H1 (cell line): Measurements from ENCODE around the gene GSE1. TPM values are rescaled to one million over a fixed set of nuclear protein-coding genes. Genes with fewer than 3 reads are reported as not detected.

Experiments
- CTCF ChIA-PET: fragments of 300-600 bp; sonication (Branson Sonifier 250); formaldehyde crosslinking; loops from one replicate; lab custom pipeline; 2021; ENCODE audit not compliant: partially characterized antibody; lab: Charles Lee
- POLR2A ChIA-PET: fragments of 300-600 bp; sonication (Branson Sonifier 250); formaldehyde crosslinking; loops from one replicate; lab custom pipeline; 2021; ENCODE audit warnings: inconsistent platforms; ENCODE audit not compliant: partially characterized antibody; lab: Charles Lee
- DNase-seq, 2 experiments: peaks; one replicate each; pipeline versions ENCODE4 v3.0.0 to v3.0.0-alpha.2; 2010 to 2022; ENCODE audit warnings: low spot score in 2 of 2, low read depth in 1 of 2, mixed read lengths in 1 of 2
- FAIRE-seq: peaks from 2 replicates; lab custom pipeline; 2011; peaks lifted over from hg19 to GRCh38; lab: Jason Lieb, UNC
- H2AFZ ChIP-seq: 2 replicates; pipeline ENCODE4 v1.8.1; 2012; ENCODE audit warnings: low read length, inconsistent platforms
- H2AK5ac ChIP-seq: 2 replicates; pipeline ENCODE4 v1.6.1; 2013; ENCODE audit warnings: low read depth, low read length
- H2BK120ac ChIP-seq: replicated peaks from 2 replicates; pipeline ENCODE3; 2013; ENCODE audit warnings: low read depth, low read length, inconsistent platforms
- H2BK12ac ChIP-seq: 2 replicates; pipeline ENCODE4 v1.6.1; 2013; ENCODE audit warnings: low read depth, low read length
- H2BK15ac ChIP-seq: 2 replicates; pipeline ENCODE4 v1.6.1; 2013; ENCODE audit warnings: low read length
- H2BK20ac ChIP-seq: 2 replicates; pipeline ENCODE4 v1.6.1; 2013; ENCODE audit warnings: low read length
- H2BK5ac ChIP-seq: 2 replicates; pipeline ENCODE4 v1.6.1; 2013; ENCODE audit warnings: low read depth, low read length
- H3K14ac ChIP-seq: 2 replicates; pipeline ENCODE4 v1.6.1; 2013; ENCODE audit warnings: inconsistent platforms; ENCODE audit not compliant: insufficient read length
- H3K18ac ChIP-seq: 2 replicates; pipeline ENCODE4 v1.6.1; 2013; ENCODE audit warnings: low read length; ENCODE audit errors: extremely low read depth
- H3K23ac ChIP-seq: 2 replicates; pipeline ENCODE4 v1.6.1; 2013; ENCODE audit warnings: inconsistent platforms; ENCODE audit not compliant: insufficient read length
- H3K23me2 ChIP-seq: 2 replicates; pipeline ENCODE4 v1.6.1; 2013; ENCODE audit warnings: low read depth, low read length
- H3K27ac ChIP-seq: 2 replicates; pipeline ENCODE4 v1.6.1; 2011; ENCODE audit warnings: low read depth, low read length, inconsistent platforms
- H3K27me3 ChIP-seq, 4 experiments: replicated peaks in 1 of 4; 1 replicate in 1 of 4; 2 replicates in 3 of 4; pipeline versions ENCODE4 v1.6.1 to v1.8.1; 2011 to 2013; ENCODE audit warnings: low read length in 3 of 4, mild to moderate bottlenecking in 3 of 4, inconsistent platforms in 2 of 4, mixed read lengths in 2 of 4, moderate library complexity in 1 of 4; ENCODE audit not compliant: control insufficient read depth in 3 of 4, insufficient read depth in 3 of 4; ENCODE audit errors: extremely low read depth in 1 of 4
- H3K36me3 ChIP-seq, 4 experiments: 2 replicates each; pipeline versions ENCODE4 v1.6.1 to v1.8.1; 2011 to 2013; ENCODE audit warnings: mild to moderate bottlenecking in 4 of 4, low read length in 3 of 4, moderate library complexity in 2 of 4, control low read depth in 1 of 4, inconsistent platforms in 1 of 4; ENCODE audit not compliant: insufficient read depth in 4 of 4, control insufficient read depth in 2 of 4
- H3K4ac ChIP-seq: replicated peaks from 2 replicates; pipeline ENCODE3; 2013; ENCODE audit warnings: low read length, low read depth, mixed read lengths, inconsistent platforms; ENCODE audit not compliant: insufficient read length
- H3K4me1 ChIP-seq, 4 experiments: replicated peaks in 1 of 4; 1 replicate in 1 of 4; 2 replicates in 3 of 4; pipeline versions ENCODE4 v1.6.1 to v1.8.1; 2011 to 2013; ENCODE audit warnings: low read length in 3 of 4, inconsistent platforms in 2 of 4, mixed read lengths in 1 of 4; ENCODE audit not compliant: insufficient read depth in 4 of 4, control insufficient read depth in 3 of 4
- H3K4me2 ChIP-seq, 2 experiments: 2 replicates each; pipeline versions ENCODE4 v1.6.1 to v1.8.1; 2011 to 2013; ENCODE audit warnings: low read depth in 2 of 2, low read length in 2 of 2, control low read depth in 1 of 2, inconsistent platforms in 1 of 2, mild to moderate bottlenecking in 1 of 2; ENCODE audit not compliant: insufficient read depth in 1 of 2
- H3K4me3 ChIP-seq, 4 experiments: fragments of 200-600, 300-600 bp in 1 of 4; sonication (generic), shearing (Covaris generic), sonication (Bioruptor Twin) in 1 of 4; 2 replicates each; pipeline versions ENCODE4 v1.5.1 to v1.8.1; 2011 to 2016; ENCODE audit warnings: low read length in 4 of 4, low read depth in 3 of 4, control low read depth in 2 of 4, inconsistent platforms in 2 of 4, mild to moderate bottlenecking in 2 of 4, mixed read lengths in 1 of 4, moderate library complexity in 1 of 4; ENCODE audit not compliant: insufficient read depth in 2 of 4; ENCODE audit errors: extremely low read depth in 1 of 4
- H3K56ac ChIP-seq: replicated peaks from 2 replicates; pipeline ENCODE3; 2013; ENCODE audit warnings: low read depth, mild to moderate bottlenecking, mixed read lengths, low read length, inconsistent platforms; ENCODE audit not compliant: insufficient read length
- H3K79me1 ChIP-seq: 2 replicates; pipeline ENCODE4 v1.6.1; 2013; ENCODE audit warnings: low read depth, low read length, control low read depth
- H3K79me2 ChIP-seq, 2 experiments: 2 replicates each; pipeline versions ENCODE4 v1.6.1 to v1.8.1; 2012 to 2013; ENCODE audit warnings: low read length in 2 of 2, mild to moderate bottlenecking in 2 of 2, inconsistent platforms in 1 of 2; ENCODE audit not compliant: insufficient read depth in 2 of 2, control insufficient read depth in 1 of 2
- H3K9ac ChIP-seq, 4 experiments: replicated peaks in 1 of 4; 1 replicate in 1 of 4; 2 replicates in 3 of 4; pipeline versions ENCODE4 v1.6.1 to v1.8.1; 2011 to 2013; ENCODE audit warnings: low read depth in 3 of 4, low read length in 3 of 4, control low read depth in 2 of 4, mild to moderate bottlenecking in 2 of 4, moderate library complexity in 2 of 4, inconsistent platforms in 1 of 4; ENCODE audit errors: extremely low read depth in 1 of 4
- H3K9me3 ChIP-seq, 2 experiments: 2 replicates each; pipeline versions ENCODE4 v1.6.1 to v1.8.1; 2012 to 2013; ENCODE audit warnings: mild to moderate bottlenecking in 2 of 2, moderate library complexity in 2 of 2, control low read depth in 1 of 2, inconsistent platforms in 1 of 2, low read depth in 1 of 2, low read length in 1 of 2, mixed read lengths in 1 of 2; ENCODE audit not compliant: insufficient read depth in 2 of 2
- H4K20me1 ChIP-seq, 2 experiments: replicated peaks in 1 of 2; 2 replicates each; pipeline versions ENCODE3 to v1.8.1; 2011 to 2013; ENCODE audit warnings: inconsistent platforms in 2 of 2, low read length in 2 of 2, mild to moderate bottlenecking in 1 of 2; ENCODE audit not compliant: insufficient read depth in 2 of 2, control insufficient read depth in 1 of 2
- H4K5ac ChIP-seq: 2 replicates; pipeline ENCODE4 v1.6.1; 2013; ENCODE audit warnings: low read length, low read depth, mixed read lengths, inconsistent platforms; ENCODE audit not compliant: insufficient read length
- H4K8ac ChIP-seq: 2 replicates; pipeline ENCODE4 v1.8.0; 2013; ENCODE audit warnings: mild to moderate bottlenecking, moderate library complexity, low read length, inconsistent platforms; ENCODE audit not compliant: insufficient read depth; ENCODE audit errors: extremely low read depth
- H4K91ac ChIP-seq: replicated peaks from 2 replicates; pipeline ENCODE3; 2013; ENCODE audit warnings: low read length, mixed read lengths, inconsistent platforms; ENCODE audit not compliant: insufficient read length
- BRCA1 ChIP-seq: IDR thresholded peaks from 2 replicates; pipeline ENCODE4 v1.6.1; 2012; ENCODE audit warnings: low read depth, low read length, improper control_type of control experiment
- CEBPB ChIP-seq: IDR thresholded peaks from 2 replicates; pipeline ENCODE4 v1.6.1; 2012; ENCODE audit warnings: low read depth, low read length
- HDAC2 ChIP-seq, 2 experiments: fragments of 300-600 bp in 1 of 2; sonication (generic) in 1 of 2; IDR thresholded peaks; 2 replicates each; pipeline ENCODE4 v1.6.1; 2011 to 2012; ENCODE audit warnings: low read depth in 2 of 2, low read length in 2 of 2, mild to moderate bottlenecking in 2 of 2, moderate library complexity in 2 of 2, borderline replicate concordance in 1 of 2, inconsistent platforms in 1 of 2
- KDM1A ChIP-seq: fragments of 200-600, 300-600 bp; sonication (generic); IDR thresholded peaks from 2 replicates; pipeline ENCODE4 v1.7.1; 2016; ENCODE audit warnings: mild to moderate bottlenecking, low read length, borderline replicate concordance
- POLR2AphosphoS5 ChIP-seq: IDR thresholded peaks from 2 replicates; pipeline ENCODE4 v1.6.1; 2011; ENCODE audit warnings: low read depth, low read length
- RFX5 ChIP-seq: IDR thresholded peaks from 2 replicates; pipeline ENCODE4 v1.6.1; 2011; ENCODE audit warnings: low read depth, low read length, improper control_type of control experiment, borderline replicate concordance
- SIRT6 ChIP-seq: IDR thresholded peaks from one replicate; pipeline ENCODE4 v1.7.1; 2012; ENCODE audit warnings: low read length, inconsistent platforms
- SIX5 ChIP-seq: IDR thresholded peaks from 2 replicates; pipeline ENCODE4 v1.6.1; 2011; ENCODE audit warnings: mild to moderate bottlenecking, low read depth, low read length
- TAF1 ChIP-seq: IDR thresholded peaks from 2 replicates; pipeline ENCODE4 v1.6.1; 2011; ENCODE audit warnings: mild to moderate bottlenecking, low read depth, low read length
- TCF12 ChIP-seq: IDR thresholded peaks from 2 replicates; pipeline ENCODE4 v1.6.1; 2011; ENCODE audit warnings: low read depth, mild to moderate bottlenecking, low read length
- WGBS, 2 experiments: shearing (Covaris generic) in 1 of 2; methylation state at CpG; one replicate each; pipeline versions ENCODE4 v1.1.6 to v1.1.7; 2013 to 2015; ENCODE audit warnings: low lambda C conversion rate in 2 of 2, mixed read lengths in 2 of 2, inconsistent platforms in 1 of 2, low coverage in 1 of 2, missing lambda C conversion rate in 1 of 2; ENCODE audit not compliant: insufficient replicate concordance in 2 of 2, insufficient coverage in 1 of 2, insufficient read length in 1 of 2; ENCODE audit errors: extremely low coverage in 1 of 2, missing lambda C conversion rate in 1 of 2; 5-methylcytosine and 5-hydroxymethylcytosine counted together
- polyA plus RNA-seq, 7 experiments: library from polyadenylated mRNA; depleted of rRNA in 3 of 7; stranded (reverse) in 5 of 7; unstranded in 2 of 7; fragments of >200 nt in 5 of 7; fragments of 200-250 nt in 2 of 7; gene quantifications; 1 replicate in 5 of 7; 2 replicates in 1 of 7; 4 replicates in 1 of 7; pipeline versions ENCODE4 v1.2.1 to v1.2.3, GENCODE V29; 2011 to 2013; ENCODE audit warnings: missing spikeins in 2 of 7, mixed read lengths in 2 of 7
- total RNA-seq: library from RNA; stranded (reverse); fragmentation: NEBNext Ultra II Directional; extraction: Animal tissue kit (Norgen Biotek cat#: 25700); gene quantifications from 2 replicates; pipeline ENCODE4 v1.2.1, GENCODE V29; 2021

The GSE1 gene
- total and polyA plus RNA-seq, 2 of the 8 experiments (the other 6 are each of a cell fraction or from before 2014, with no cell fraction given) = 26.0 to 65.6 TPM

GRCh38 chr16:85641776-85642176, 28.7 kb downstream of the GSE1 start:
- Histone ChIP-seq H3K4me1 (peaks cover 0 to 5% (median 0%) of the 10 kb centered on the region in 4 experiments; a peak in 4 of 7 replicates), H4K91ac (no peak overlapping the region), H4K20me1 (peaks cover 40 to 57% of the 10 kb centered on the region in 2 experiments), H4K8ac (no peak overlapping the region; the same call in 1 of the 2 replicates), H3K18ac (no peak overlapping the region; the same call in 1 of the 2 replicates), H3K27ac (no peak overlapping the region), H3K23me2 (no peaks in the 10 kb centered on the region), H3K79me2 (peaks cover 0 to 89% of the 10 kb centered on the region in 2 experiments; a peak in 3 of 4 replicates), H3K56ac (no peak overlapping the region), H2BK5ac (no peak overlapping the region), H3K9me3 (no peaks in the 10 kb centered on the region), H2BK15ac (no peak overlapping the region), H2AFZ (no peak overlapping the region), H3K4me3 (no peak overlapping the region), H2BK12ac (no peak overlapping the region), H3K4me2 (no peak overlapping the region), H3K36me3 (peaks cover 0 to 7% (median 3%) of the 10 kb centered on the region in 4 experiments; a peak in 3 of 8 replicates), H4K5ac (no peak overlapping the region), H2BK120ac (no peak overlapping the region), H3K4ac (no peak overlapping the region), H3K23ac (no peak overlapping the region), H3K9ac (no peak overlapping the region), H3K79me1 (peaks cover 21% of the 10 kb centered on the region), H3K27me3 (no peaks in the 10 kb centered on the region), H3K14ac (no peak overlapping the region), H2AK5ac (no peak overlapping the region), H2BK20ac (no peak overlapping the region)
- 92% methylated on average over 11 of the region's 12 CpGs; no CpG with 5 or more reads in 1 of the 2 experiments for WGBS, 2 experiments
- FAIRE-seq = no peak
- no peak for DNase-seq
- ChIA-PET CTCF (interaction anchor here (1.0 to 2.3 kb wide), 5 partner anchors 10 to 220 kb away, joined by 3 to 6 read pairs (median 3); no protein-coding TSS in a partner anchor), POLR2A (interaction anchor here (1.1 kb wide), 1 partner anchor 13 kb away, joined by 3 read pairs; no protein-coding TSS in a partner anchor)
- TF ChIP-seq BRCA1 = no peak
- TF ChIP-seq SIRT6 = no peak
- TF ChIP-seq TCF12 = no peak
- no peak for TF ChIP-seq KDM1A
- TF ChIP-seq POLR2AphosphoS5 = no peak
- TF ChIP-seq CEBPB = no peak
- TF ChIP-seq TAF1 = no peak
- no peak for TF ChIP-seq HDAC2 (IDR thresholded peaks at IDR 0.05; ENCODE audit: borderline replicate concordance in 1 of 2, low read depth in 2 of 2, low read length in 2 of 2)
- no peak for TF ChIP-seq SIX5
- no peak for TF ChIP-seq RFX5
